Esophagus muscularis mucosa (tissue), 4 donors: ENCODE results near the gene KRT82.

Source experiments
- CTCF ChIP-seq, 3 experiments: fragments of 200-600 bp in 2 of 3; fragments of 450-650 bp in 1 of 3; sonication (generic) in 2 of 3; IDR thresholded peaks; one replicate each; pipeline ENCODE4 v1.5.1; 2017 to 2019; ENCODE audit warnings: antibody characterized with exemption in 3 of 3, mild to moderate bottlenecking in 2 of 3, moderate library complexity in 1 of 3
- EP300 ChIP-seq: sonication (generic); formaldehyde crosslinking; IDR thresholded peaks from one replicate; pipeline ENCODE4 v1.6.1; 2017; ENCODE audit warnings: antibody characterized with exemption
- POLR2A ChIP-seq: fragments of 450-650 bp; IDR thresholded peaks from one replicate; pipeline ENCODE4 v1.6.1; 2017; ENCODE audit warnings: antibody characterized with exemption, moderate library complexity, mild to moderate bottlenecking, low read depth
- POLR2AphosphoS5 ChIP-seq, 2 donors: sonication (generic); formaldehyde crosslinking; IDR thresholded peaks; one replicate each; pipeline ENCODE4 v1.6.1; 2017; ENCODE audit warnings: antibody characterized with exemption in 2 of 2

DNA sequence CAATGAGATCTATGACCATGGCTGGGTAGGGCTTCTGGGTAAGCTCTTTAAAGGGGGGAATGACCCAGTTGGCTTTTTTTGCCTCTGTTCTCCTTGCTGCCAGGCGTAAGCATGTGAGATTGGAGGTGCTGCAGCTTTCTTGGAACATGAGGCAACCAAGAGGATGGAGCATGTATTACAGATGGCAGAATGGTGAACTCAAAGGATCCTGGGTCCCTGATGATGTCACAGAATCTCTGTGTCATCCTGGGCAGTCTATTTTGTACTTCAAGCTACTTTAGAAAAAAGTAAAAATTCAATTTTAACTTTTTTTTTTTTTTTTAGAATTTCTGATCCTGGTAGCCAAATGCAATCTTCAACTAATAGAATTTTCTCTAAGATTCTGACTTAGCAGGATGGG, 8.0 kb downstream of the KRT82 start:
- TF ChIP-seq EP300: no peak
- no peak for TF ChIP-seq CTCF (IDR thresholded peaks at IDR 0.05)
- no peak for TF ChIP-seq POLR2A
- no peak for TF ChIP-seq POLR2AphosphoS5 (IDR thresholded peaks at IDR 0.05)
